H1 (cell line): ENCODE measurements around the gene ENKUR. TPM values are rescaled to one million over a fixed set of nuclear protein-coding genes. Genes with fewer than 3 reads are reported as not detected.

Source experiments
- CTCF ChIA-PET: fragments of 300-600 bp; sonication (Branson Sonifier 250); formaldehyde crosslinking; loops from one replicate; lab custom pipeline; 2021; ENCODE audit not compliant: partially characterized antibody; lab: Charles Lee
- POLR2A ChIA-PET: fragments of 300-600 bp; sonication (Branson Sonifier 250); formaldehyde crosslinking; loops from one replicate; lab custom pipeline; 2021; ENCODE audit warnings: inconsistent platforms; ENCODE audit not compliant: partially characterized antibody; lab: Charles Lee
- DNase-seq, 2 experiments: peaks; one replicate each; pipeline versions ENCODE4 v3.0.0 to v3.0.0-alpha.2; 2010 to 2022; ENCODE audit warnings: low spot score in 2 of 2, low read depth in 1 of 2, mixed read lengths in 1 of 2
- FAIRE-seq: peaks from 2 replicates; lab custom pipeline; 2011; peaks lifted over from hg19 to GRCh38; lab: Jason Lieb, UNC
- H2AFZ ChIP-seq: 2 replicates; pipeline ENCODE4 v1.8.1; 2012; ENCODE audit warnings: low read length, inconsistent platforms
- H2AK5ac ChIP-seq: 2 replicates; pipeline ENCODE4 v1.6.1; 2013; ENCODE audit warnings: low read depth, low read length
- H2BK120ac ChIP-seq: replicated peaks from 2 replicates; pipeline ENCODE3; 2013; ENCODE audit warnings: low read depth, low read length, inconsistent platforms
- H2BK12ac ChIP-seq: 2 replicates; pipeline ENCODE4 v1.6.1; 2013; ENCODE audit warnings: low read depth, low read length
- H2BK15ac ChIP-seq: 2 replicates; pipeline ENCODE4 v1.6.1; 2013; ENCODE audit warnings: low read length
- H2BK20ac ChIP-seq: 2 replicates; pipeline ENCODE4 v1.6.1; 2013; ENCODE audit warnings: low read length
- H2BK5ac ChIP-seq: 2 replicates; pipeline ENCODE4 v1.6.1; 2013; ENCODE audit warnings: low read depth, low read length
- H3K14ac ChIP-seq: 2 replicates; pipeline ENCODE4 v1.6.1; 2013; ENCODE audit warnings: inconsistent platforms; ENCODE audit not compliant: insufficient read length
- H3K18ac ChIP-seq: 2 replicates; pipeline ENCODE4 v1.6.1; 2013; ENCODE audit warnings: low read length; ENCODE audit errors: extremely low read depth
- H3K23ac ChIP-seq: 2 replicates; pipeline ENCODE4 v1.6.1; 2013; ENCODE audit warnings: inconsistent platforms; ENCODE audit not compliant: insufficient read length
- H3K23me2 ChIP-seq: 2 replicates; pipeline ENCODE4 v1.6.1; 2013; ENCODE audit warnings: low read depth, low read length
- H3K27ac ChIP-seq: 2 replicates; pipeline ENCODE4 v1.6.1; 2011; ENCODE audit warnings: low read depth, low read length, inconsistent platforms
- H3K27me3 ChIP-seq, 4 experiments: replicated peaks in 1 of 4; 1 replicate in 1 of 4; 2 replicates in 3 of 4; pipeline versions ENCODE4 v1.6.1 to v1.8.1; 2011 to 2013; ENCODE audit warnings: low read length in 3 of 4, mild to moderate bottlenecking in 3 of 4, inconsistent platforms in 2 of 4, mixed read lengths in 2 of 4, moderate library complexity in 1 of 4; ENCODE audit not compliant: control insufficient read depth in 3 of 4, insufficient read depth in 3 of 4; ENCODE audit errors: extremely low read depth in 1 of 4
- H3K36me3 ChIP-seq, 4 experiments: 2 replicates each; pipeline versions ENCODE4 v1.6.1 to v1.8.1; 2011 to 2013; ENCODE audit warnings: mild to moderate bottlenecking in 4 of 4, low read length in 3 of 4, moderate library complexity in 2 of 4, control low read depth in 1 of 4, inconsistent platforms in 1 of 4; ENCODE audit not compliant: insufficient read depth in 4 of 4, control insufficient read depth in 2 of 4
- H3K4ac ChIP-seq: replicated peaks from 2 replicates; pipeline ENCODE3; 2013; ENCODE audit warnings: low read length, low read depth, mixed read lengths, inconsistent platforms; ENCODE audit not compliant: insufficient read length
- H3K4me1 ChIP-seq, 4 experiments: replicated peaks in 1 of 4; 1 replicate in 1 of 4; 2 replicates in 3 of 4; pipeline versions ENCODE4 v1.6.1 to v1.8.1; 2011 to 2013; ENCODE audit warnings: low read length in 3 of 4, inconsistent platforms in 2 of 4, mixed read lengths in 1 of 4; ENCODE audit not compliant: insufficient read depth in 4 of 4, control insufficient read depth in 3 of 4
- H3K4me2 ChIP-seq, 2 experiments: 2 replicates each; pipeline versions ENCODE4 v1.6.1 to v1.8.1; 2011 to 2013; ENCODE audit warnings: low read depth in 2 of 2, low read length in 2 of 2, control low read depth in 1 of 2, inconsistent platforms in 1 of 2, mild to moderate bottlenecking in 1 of 2; ENCODE audit not compliant: insufficient read depth in 1 of 2
- H3K4me3 ChIP-seq, 4 experiments: fragments of 200-600, 300-600 bp in 1 of 4; sonication (generic), shearing (Covaris generic), sonication (Bioruptor Twin) in 1 of 4; 2 replicates each; pipeline versions ENCODE4 v1.5.1 to v1.8.1; 2011 to 2016; ENCODE audit warnings: low read length in 4 of 4, low read depth in 3 of 4, control low read depth in 2 of 4, inconsistent platforms in 2 of 4, mild to moderate bottlenecking in 2 of 4, mixed read lengths in 1 of 4, moderate library complexity in 1 of 4; ENCODE audit not compliant: insufficient read depth in 2 of 4; ENCODE audit errors: extremely low read depth in 1 of 4
- H3K56ac ChIP-seq: replicated peaks from 2 replicates; pipeline ENCODE3; 2013; ENCODE audit warnings: low read depth, mild to moderate bottlenecking, mixed read lengths, low read length, inconsistent platforms; ENCODE audit not compliant: insufficient read length
- H3K79me1 ChIP-seq: 2 replicates; pipeline ENCODE4 v1.6.1; 2013; ENCODE audit warnings: low read depth, low read length, control low read depth
- H3K79me2 ChIP-seq, 2 experiments: 2 replicates each; pipeline versions ENCODE4 v1.6.1 to v1.8.1; 2012 to 2013; ENCODE audit warnings: low read length in 2 of 2, mild to moderate bottlenecking in 2 of 2, inconsistent platforms in 1 of 2; ENCODE audit not compliant: insufficient read depth in 2 of 2, control insufficient read depth in 1 of 2
- H3K9ac ChIP-seq, 4 experiments: replicated peaks in 1 of 4; 1 replicate in 1 of 4; 2 replicates in 3 of 4; pipeline versions ENCODE4 v1.6.1 to v1.8.1; 2011 to 2013; ENCODE audit warnings: low read depth in 3 of 4, low read length in 3 of 4, control low read depth in 2 of 4, mild to moderate bottlenecking in 2 of 4, moderate library complexity in 2 of 4, inconsistent platforms in 1 of 4; ENCODE audit errors: extremely low read depth in 1 of 4
- H3K9me3 ChIP-seq, 2 experiments: 2 replicates each; pipeline versions ENCODE4 v1.6.1 to v1.8.1; 2012 to 2013; ENCODE audit warnings: mild to moderate bottlenecking in 2 of 2, moderate library complexity in 2 of 2, control low read depth in 1 of 2, inconsistent platforms in 1 of 2, low read depth in 1 of 2, low read length in 1 of 2, mixed read lengths in 1 of 2; ENCODE audit not compliant: insufficient read depth in 2 of 2
- H4K20me1 ChIP-seq, 2 experiments: replicated peaks in 1 of 2; 2 replicates each; pipeline versions ENCODE3 to v1.8.1; 2011 to 2013; ENCODE audit warnings: inconsistent platforms in 2 of 2, low read length in 2 of 2, mild to moderate bottlenecking in 1 of 2; ENCODE audit not compliant: insufficient read depth in 2 of 2, control insufficient read depth in 1 of 2
- H4K5ac ChIP-seq: 2 replicates; pipeline ENCODE4 v1.6.1; 2013; ENCODE audit warnings: low read length, low read depth, mixed read lengths, inconsistent platforms; ENCODE audit not compliant: insufficient read length
- H4K8ac ChIP-seq: 2 replicates; pipeline ENCODE4 v1.8.0; 2013; ENCODE audit warnings: mild to moderate bottlenecking, moderate library complexity, low read length, inconsistent platforms; ENCODE audit not compliant: insufficient read depth; ENCODE audit errors: extremely low read depth
- H4K91ac ChIP-seq: replicated peaks from 2 replicates; pipeline ENCODE3; 2013; ENCODE audit warnings: low read length, mixed read lengths, inconsistent platforms; ENCODE audit not compliant: insufficient read length
- ASH2L ChIP-seq: fragments of 200-600, 300-600 bp; sonication (generic); IDR thresholded peaks from one replicate; pipeline ENCODE4 v1.7.1; 2017; ENCODE audit warnings: low read length
- BACH1 ChIP-seq: IDR thresholded peaks from 2 replicates; pipeline ENCODE4 v1.6.1; 2012; ENCODE audit warnings: low read length, improper control_type of control experiment
- EP300 ChIP-seq, 2 experiments: IDR thresholded peaks; 1 replicate in 1 of 2; 2 replicates in 1 of 2; pipeline ENCODE4 v1.6.1; 2011 to 2012; ENCODE audit warnings: low read depth in 2 of 2, low read length in 2 of 2, mild to moderate bottlenecking in 2 of 2, borderline replicate concordance in 1 of 2, inconsistent platforms in 1 of 2, moderate library complexity in 1 of 2
- EZH2 ChIP-seq: fragments of 200-600 bp; sonication (generic); IDR thresholded peaks from 2 replicates; pipeline ENCODE4 v1.7.1; 2012; ENCODE audit warnings: low read depth, mild to moderate bottlenecking, moderate library complexity, low read length, inconsistent platforms; ENCODE audit not compliant: severe bottlenecking
- FOSL1 ChIP-seq: IDR thresholded peaks from 2 replicates; pipeline ENCODE4 v1.6.1; 2011; ENCODE audit warnings: mild to moderate bottlenecking, low read depth, low read length, moderate library complexity; ENCODE audit not compliant: insufficient read depth
- JUND ChIP-seq: IDR thresholded peaks from 2 replicates; pipeline ENCODE4 v1.6.1; 2011; ENCODE audit warnings: mild to moderate bottlenecking, improper control_type of control experiment, low read length
- KDM4A ChIP-seq: IDR thresholded peaks from one replicate; pipeline ENCODE4 v1.7.1; 2012; ENCODE audit warnings: low read depth, mild to moderate bottlenecking, moderate library complexity, low read length, inconsistent platforms; ENCODE audit not compliant: severe bottlenecking
- SIN3A ChIP-seq, 2 experiments: IDR thresholded peaks in 1 of 2; conservative IDR thresholded peaks in 1 of 2; 2 replicates each; pipeline ENCODE4 v1.6.1; 2011 to 2012; ENCODE audit warnings: low read length in 2 of 2, improper control_type of control experiment in 1 of 2, low read depth in 1 of 2, mild to moderate bottlenecking in 1 of 2
- TBP ChIP-seq: IDR thresholded peaks from 2 replicates; pipeline ENCODE4 v1.6.1; 2011; ENCODE audit warnings: low read depth, low read length, improper control_type of control experiment
- TEAD4 ChIP-seq: IDR thresholded peaks from 2 replicates; pipeline ENCODE4 v1.6.1; 2012; ENCODE audit warnings: low read depth, low read length, inconsistent platforms, mixed read lengths
- WGBS, 2 experiments: shearing (Covaris generic) in 1 of 2; methylation state at CpG; one replicate each; pipeline versions ENCODE4 v1.1.6 to v1.1.7; 2013 to 2015; ENCODE audit warnings: low lambda C conversion rate in 2 of 2, mixed read lengths in 2 of 2, inconsistent platforms in 1 of 2, low coverage in 1 of 2, missing lambda C conversion rate in 1 of 2; ENCODE audit not compliant: insufficient replicate concordance in 2 of 2, insufficient coverage in 1 of 2, insufficient read length in 1 of 2; ENCODE audit errors: extremely low coverage in 1 of 2, missing lambda C conversion rate in 1 of 2; 5-methylcytosine and 5-hydroxymethylcytosine counted together
- polyA plus RNA-seq, 7 experiments: library from polyadenylated mRNA; depleted of rRNA in 3 of 7; stranded (reverse) in 5 of 7; unstranded in 2 of 7; fragments of >200 nt in 5 of 7; fragments of 200-250 nt in 2 of 7; gene quantifications; 1 replicate in 5 of 7; 2 replicates in 1 of 7; 4 replicates in 1 of 7; pipeline versions ENCODE4 v1.2.1 to v1.2.3, GENCODE V29; 2011 to 2013; ENCODE audit warnings: missing spikeins in 2 of 7, mixed read lengths in 2 of 7
- total RNA-seq: library from RNA; stranded (reverse); fragmentation: NEBNext Ultra II Directional; extraction: Animal tissue kit (Norgen Biotek cat#: 25700); gene quantifications from 2 replicates; pipeline ENCODE4 v1.2.1, GENCODE V29; 2021
- TF ChIP-seq, protein P1 (sequence below): IDR thresholded peaks from 2 replicates; pipeline ENCODE4 v1.6.1; 2011; ENCODE audit warnings: low read length, improper control_type of control experiment

Gene ENKUR
- total and polyA plus RNA-seq, 2 of the 8 experiments (the other 6 are each of a cell fraction or from before 2014, with no cell fraction given): not detected

DNA sequence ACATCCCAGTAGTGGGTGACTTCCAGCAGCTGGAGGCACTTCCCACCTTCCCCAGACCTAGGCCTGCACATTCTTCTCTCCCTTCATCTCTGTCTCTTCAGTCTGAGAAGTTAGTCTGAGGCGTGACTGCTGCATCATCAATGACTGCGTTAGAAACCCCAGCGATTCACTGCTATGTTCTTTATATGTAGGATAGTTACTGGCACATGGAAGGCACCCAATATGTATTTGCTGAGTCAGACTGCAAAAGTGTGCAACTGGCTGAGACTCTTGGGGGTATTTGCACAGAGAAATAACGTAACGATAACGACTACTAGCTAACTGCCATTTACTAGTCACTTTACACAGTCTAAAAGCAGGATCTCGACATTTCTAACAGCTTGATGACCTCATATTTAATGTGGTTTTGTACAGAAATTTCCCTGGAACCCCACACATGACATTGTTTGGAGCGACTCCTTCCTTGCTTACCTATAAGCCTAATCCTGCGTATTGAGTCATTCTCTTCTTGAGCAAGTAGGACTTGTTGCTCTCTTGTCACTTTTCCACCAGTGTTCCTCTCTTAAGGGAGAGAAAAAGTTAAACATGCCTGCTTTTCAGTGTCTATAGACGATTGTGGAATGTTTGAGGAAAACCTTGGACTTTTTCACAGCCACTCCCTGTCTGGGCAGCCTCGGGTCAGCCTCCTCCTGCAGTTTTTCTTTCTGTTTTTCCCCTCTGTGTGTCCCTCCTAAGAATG, 45.9 kb upstream of the ENKUR start:
- Histone ChIP-seq H2BK5ac (no peak overlapping the region), H2BK12ac (no peak overlapping the region), H3K23ac (no peak overlapping the region), H3K4me2 (no peak overlapping the region), H3K18ac (no peak overlapping the region), H4K5ac (no peak overlapping the region), H4K8ac (no peak overlapping the region), H2BK20ac (no peak overlapping the region), H2BK120ac (no peak overlapping the region), H3K9me3 (no peaks in the 10 kb centered on the region), H3K23me2 (no peaks in the 10 kb centered on the region; the same call in 1 of the 2 replicates), H3K14ac (no peak overlapping the region), H3K9ac (no peak overlapping the region), H4K91ac (no peak overlapping the region), H3K4me1 (no peaks in the 10 kb centered on the region), H3K56ac (no peak overlapping the region), H2AK5ac (no peak overlapping the region), H3K4me3 (no peak overlapping the region), H3K79me1 (no peaks in the 10 kb centered on the region), H2AFZ (no peak overlapping the region), H3K27ac (no peak overlapping the region), H4K20me1 (no peaks in the 10 kb centered on the region), H3K79me2 (no peaks in the 10 kb centered on the region), H3K36me3 (no peaks in the 10 kb centered on the region), H3K27me3 (peaks cover 0 to 7% (median 5%) of the 10 kb centered on the region in 4 experiments; a peak in 4 of 7 replicates), H2BK15ac (no peak overlapping the region), H3K4ac (no peak overlapping the region)
- WGBS, 2 experiments: 86% methylated on average over 11 of the region's 11 CpGs; no CpG with 5 or more reads in 1 of the 2 experiments
- TF ChIP-seq ASH2L: no peak
- TF ChIP-seq BACH1: no peak
- no peak for TF ChIP-seq TEAD4
- TF ChIP-seq, protein P1, sequence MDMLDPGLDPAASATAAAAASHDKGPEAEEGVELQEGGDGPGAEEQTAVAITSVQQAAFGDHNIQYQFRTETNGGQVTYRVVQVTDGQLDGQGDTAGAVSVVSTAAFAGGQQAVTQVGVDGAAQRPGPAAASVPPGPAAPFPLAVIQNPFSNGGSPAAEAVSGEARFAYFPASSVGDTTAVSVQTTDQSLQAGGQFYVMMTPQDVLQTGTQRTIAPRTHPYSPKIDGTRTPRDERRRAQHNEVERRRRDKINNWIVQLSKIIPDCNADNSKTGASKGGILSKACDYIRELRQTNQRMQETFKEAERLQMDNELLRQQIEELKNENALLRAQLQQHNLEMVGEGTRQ: no peak
- TF ChIP-seq JUND: no peak
- no peak for TF ChIP-seq EZH2
- no peak for TF ChIP-seq EP300 (IDR thresholded peaks at IDR 0.05; ENCODE audit: borderline replicate concordance in 1 of 2, low read depth in 2 of 2, low read length in 2 of 2)
- no peak for TF ChIP-seq SIN3A (conservative IDR thresholded peaks at IDR 0.05 in 1 of 2, IDR thresholded peaks at IDR 0.05 in 1 of 2; ENCODE audit: low read depth in 1 of 2, low read length in 2 of 2)
- TF ChIP-seq FOSL1: no peak
- TF ChIP-seq KDM4A: no peak
- no peak for TF ChIP-seq TBP
- no peak for DNase-seq
- CTCF ChIA-PET: interaction anchor here (0.7 to 1.4 kb wide), 6 partner anchors 18 to 165 kb away, joined by 3 read pairs; no protein-coding TSS in a partner anchor
- no peak for FAIRE-seq
- POLR2A ChIA-PET: no interaction called here
